ENCODE data around the gene MSI2. TPM values are rescaled to one million over a fixed set of nuclear protein-coding genes. Genes with fewer than 3 reads are reported as not detected.
A peak's percentile ranks its signal among the peaks of the same experiment; 100 is the strongest.

Gene MSI2
- total RNA-seq, 8 experiments from 2014 or later: 33.0 to 114 (median 67.5) TPM

GRCh38 chr17:57691939-57692338 lies 435.6 kb downstream of the MSI2 start:
- WGBS, 10 experiments: 36 to 100% (median 91%) methylated on average over 1 of the region's 1 CpG
- Histone ChIP-seq H3K4me3 (no peak overlapping the region), H3K4me1 (replicated peaks in 1 of 2) (no peaks in the 10 kb centered on the region), H3K27ac (no peak overlapping the region)
- no peak for ATAC-seq (replicated peaks in 6 of 8)
- in situ Hi-C loops (cut with MboI; ENCODE audit: low pct_unique_long_range_greater_than_20kb in 2 of 9, low sequenced_read_pairs in 9 of 9, unreplicated experiment in 9 of 9): no loop called here

GRCh38 chr17:57692770-57693169 lies 436.4 kb downstream of the MSI2 start:
- Histone ChIP-seq H3K27ac (no peak overlapping the region), H3K4me1 (replicated peaks in 1 of 2) (peaks cover 0 to under 1% of the 10 kb centered on the region in 2 donors), H3K4me3 (no peak overlapping the region)
- WGBS, 10 experiments: 7 to 91% (median 67%) methylated on average over 1 of the region's 1 CpG
- in situ Hi-C loops (cut with MboI; ENCODE audit: low pct_unique_long_range_greater_than_20kb in 2 of 9, low sequenced_read_pairs in 9 of 9, unreplicated experiment in 9 of 9): no loop called here
- ATAC-seq (replicated peaks in 6 of 8): no peak

DNA sequence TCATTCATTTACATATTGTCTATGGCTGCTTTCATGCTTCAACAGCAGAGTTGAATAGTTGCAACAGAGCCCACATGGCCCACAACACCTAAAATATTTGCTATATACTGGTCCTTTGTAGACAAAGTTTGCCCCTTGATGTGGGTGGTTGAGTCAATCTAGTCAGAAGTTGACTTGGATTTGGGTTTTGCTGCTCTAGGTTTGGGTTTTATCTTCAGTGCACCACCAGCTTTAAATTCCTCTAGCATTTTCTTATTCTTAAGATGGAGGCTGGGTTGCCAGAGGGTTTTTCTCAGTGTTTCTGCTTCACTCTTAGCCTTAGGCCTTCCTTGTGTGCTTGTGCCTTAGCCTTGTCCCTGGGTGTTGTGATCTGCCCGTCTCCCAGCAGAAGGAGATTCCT lies 437.7 kb downstream of the MSI2 start:
- no peak for ATAC-seq (replicated peaks in 6 of 8)
- H3K27ac ChIP-seq: no peak overlapping the region
- in situ Hi-C loops (cut with MboI; ENCODE audit: low pct_unique_long_range_greater_than_20kb in 2 of 9, low sequenced_read_pairs in 9 of 9, unreplicated experiment in 9 of 9): no loop called here
- no peak overlapping the region for H3K4me3 ChIP-seq
- WGBS, 10 experiments: 20 to 100% (median 67%) methylated on average over 1 of the region's 1 CpG; no CpG with 5 or more reads in 7 of the 10 experiments
- H3K4me1 ChIP-seq (replicated peaks in 1 of 2): peaks cover 9% of the 10 kb centered on the region in 2 donors

DNA sequence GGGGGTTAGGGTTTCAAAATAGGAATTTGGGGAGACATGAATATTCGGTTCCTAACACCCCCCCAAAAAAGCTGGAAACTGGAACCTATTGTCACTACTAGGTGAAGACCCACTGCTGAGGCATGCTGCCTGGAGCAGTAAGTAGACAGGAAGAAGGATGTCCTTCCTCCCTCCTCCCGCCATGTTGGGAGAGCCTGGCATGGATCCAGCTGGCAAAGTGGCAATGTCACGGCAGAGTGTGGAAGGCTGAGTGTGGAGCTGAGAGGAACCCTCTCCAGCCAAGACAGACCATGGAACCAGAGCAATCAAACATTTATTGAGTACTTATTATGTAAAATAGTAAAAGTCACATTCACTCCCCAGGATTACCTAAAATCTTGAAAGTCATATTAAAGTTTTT lies 439.7 kb downstream of the MSI2 start:
- WGBS, 10 experiments: 0 to 100% (median 83%) methylated on average over 1 to 3 of the region's 3 CpGs; no CpG with 5 or more reads in 3 of the 10 experiments
- ATAC-seq (replicated peaks in 6 of 8): no peak
- no peak overlapping the region for H3K4me3 ChIP-seq
- H3K27ac ChIP-seq: no peak overlapping the region
- in situ Hi-C loops (cut with MboI; ENCODE audit: low pct_unique_long_range_greater_than_20kb in 2 of 9, low sequenced_read_pairs in 9 of 9, unreplicated experiment in 9 of 9): no loop called here
- peaks cover 26 to 28% of the 10 kb centered on the region in 2 donors for H3K4me1 ChIP-seq (replicated peaks in 1 of 2)

GRCh38 chr17:57697197-57697596 lies 440.9 kb downstream of the MSI2 start:
- Histone ChIP-seq H3K27ac (no peak overlapping the region), H3K4me3 (no peak overlapping the region), H3K4me1 (replicated peaks in 1 of 2) (peaks cover 27 to 29% of the 10 kb centered on the region in 2 donors)
- ATAC-seq (replicated peaks in 6 of 8): no peak
- in situ Hi-C loops (cut with MboI; ENCODE audit: low pct_unique_long_range_greater_than_20kb in 2 of 9, low sequenced_read_pairs in 9 of 9, unreplicated experiment in 9 of 9): no loop called here
- 41 to 100% (median 83%) methylated on average over 1 to 7 of the region's 7 CpGs; no CpG with 5 or more reads in 3 of the 10 experiments for WGBS, 10 experiments

DNA sequence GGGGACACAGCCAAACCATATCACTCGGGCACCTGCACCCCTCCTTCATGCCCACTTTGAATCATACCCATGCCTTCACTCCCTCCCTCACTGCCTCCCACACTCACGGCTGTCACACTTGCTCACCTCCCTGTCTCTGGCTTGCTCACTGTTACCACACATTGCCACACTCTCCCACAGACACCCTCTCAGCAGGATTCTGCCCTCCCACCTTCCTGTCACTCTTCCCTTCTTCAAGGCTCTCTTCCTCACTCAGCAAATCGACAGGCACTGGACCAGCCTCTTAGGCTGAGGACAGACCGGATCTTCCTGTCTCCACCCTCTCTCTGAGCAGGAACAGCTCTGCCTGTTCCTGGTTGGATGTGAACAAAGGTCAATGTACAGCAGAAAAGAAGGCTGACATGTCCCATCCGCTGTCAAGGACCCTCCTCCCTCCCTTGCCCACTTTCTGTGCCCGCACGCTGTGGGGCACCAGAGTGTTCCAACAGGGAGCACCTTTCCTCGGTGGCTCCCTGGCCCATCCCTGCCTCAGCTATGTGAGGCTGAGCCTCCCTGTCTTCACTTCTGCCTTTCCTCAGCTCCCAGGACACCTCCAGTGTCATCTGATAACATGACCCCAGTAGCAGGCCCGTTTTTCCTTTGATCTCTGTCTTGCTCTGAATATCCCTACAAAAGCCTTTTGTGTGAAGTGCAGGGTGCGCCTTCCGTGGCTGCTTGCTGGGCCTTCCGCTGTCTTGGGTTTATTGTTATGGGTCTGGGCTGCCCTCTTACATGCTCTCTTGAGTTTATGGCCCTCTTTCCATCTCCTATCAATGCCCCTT lies 441.8 kb downstream of the MSI2 start:
- H3K4me3 ChIP-seq: no peak overlapping the region
- in situ Hi-C loops (cut with MboI; ENCODE audit: low pct_unique_long_range_greater_than_20kb in 2 of 9, low sequenced_read_pairs in 9 of 9, unreplicated experiment in 9 of 9): no loop called here
- H3K27ac ChIP-seq: no peak overlapping the region
- peak in 2 of 8 experiments; percentile 13 to 20 for ATAC-seq (replicated peaks in 6 of 8)
- H3K4me1 ChIP-seq (replicated peaks in 1 of 2): peaks cover 27 to 29% of the 10 kb centered on the region in 2 donors
- 27 to 68% (median 53%) methylated on average over 2 to 10 of the region's 12 CpGs; no CpG with 5 or more reads in 1 of the 10 experiments for WGBS, 10 experiments

DNA sequence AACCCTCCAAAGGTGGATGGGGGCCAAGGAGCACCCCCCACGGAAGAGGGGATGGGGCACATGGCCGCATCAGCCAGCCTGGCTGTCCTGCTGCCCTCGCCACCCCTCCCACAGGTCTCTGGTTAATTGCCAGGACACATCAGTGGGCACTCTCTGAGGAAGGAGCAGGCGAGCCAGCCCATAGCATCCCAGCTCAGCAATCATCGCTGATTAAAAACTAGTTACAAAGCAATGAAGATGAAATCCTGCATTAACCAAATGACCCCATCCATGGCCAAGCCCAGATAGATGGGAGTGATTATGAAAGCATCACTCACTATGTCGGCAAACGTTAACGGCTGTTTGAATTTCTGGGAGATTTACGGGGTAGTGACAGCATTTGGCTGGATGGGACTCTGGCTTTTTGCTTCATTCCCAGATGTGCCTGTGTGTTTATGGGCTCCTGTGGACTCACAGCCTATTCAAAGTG lies 443.5 kb downstream of the MSI2 start:
- Histone ChIP-seq H3K4me3 (no peak overlapping the region), H3K4me1 (replicated peaks in 1 of 2) (peaks cover 27 to 29% of the 10 kb centered on the region in 2 donors), H3K27ac (no peak overlapping the region)
- peak; percentile 93 to 97 (median 95) for ATAC-seq (replicated peaks in 6 of 8)
- in situ Hi-C loops (cut with MboI; ENCODE audit: low pct_unique_long_range_greater_than_20kb in 2 of 9, low sequenced_read_pairs in 9 of 9, unreplicated experiment in 9 of 9): no loop called here
- 0 to 54% (median 20%) methylated on average over 1 to 6 of the region's 9 CpGs; no CpG with 5 or more reads in 4 of the 10 experiments for WGBS, 10 experiments

DNA sequence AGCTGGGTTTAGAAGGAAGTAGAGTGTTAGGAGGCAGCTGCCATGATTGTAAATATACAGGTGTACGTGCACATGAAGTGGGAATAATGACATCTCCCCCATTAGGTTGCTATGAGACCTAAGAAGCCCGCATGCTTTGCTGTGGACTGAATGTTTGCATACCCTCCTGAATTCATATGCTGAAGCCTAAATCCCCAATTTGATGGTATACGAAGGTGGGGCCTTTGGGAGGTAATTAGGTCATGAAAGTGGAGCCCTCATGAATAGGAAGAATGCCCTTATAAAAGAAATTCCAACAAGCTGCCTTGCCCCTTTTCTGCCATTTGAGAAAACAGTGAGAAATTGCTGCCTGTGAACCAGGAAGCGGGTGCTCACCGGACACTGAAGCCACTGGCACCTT lies 444.8 kb downstream of the MSI2 start:
- no peak for ATAC-seq (replicated peaks in 6 of 8)
- WGBS, 10 experiments: 37 to 100% (median 75%) methylated on average over 1 to 5 of the region's 5 CpGs; no CpG with 5 or more reads in 1 of the 10 experiments
- in situ Hi-C loops (cut with MboI; ENCODE audit: low pct_unique_long_range_greater_than_20kb in 2 of 9, low sequenced_read_pairs in 9 of 9, unreplicated experiment in 9 of 9): no loop called here

GRCh38 chr17:57703273-57703672 lies 446.9 kb downstream of the MSI2 start:
- WGBS, 10 experiments: 43 to 100% (median 90%) methylated on average over 1 of the region's 1 CpG; no CpG with 5 or more reads in 6 of the 10 experiments
- Histone ChIP-seq H3K4me3 (no peak overlapping the region), H3K27ac (no peak overlapping the region), H3K4me1 (replicated peaks in 1 of 2) (peaks cover 36 to 46% of the 10 kb centered on the region in 2 donors)
- ATAC-seq (replicated peaks in 6 of 8): no peak
- in situ Hi-C loops (cut with MboI; ENCODE audit: low pct_unique_long_range_greater_than_20kb in 2 of 9, low sequenced_read_pairs in 9 of 9, unreplicated experiment in 9 of 9): no loop called here

More for the DNA sequence above, 444.8 kb downstream of the MSI2 start:
- peaks cover 29 to 30% of the 10 kb centered on the region in 2 donors for H3K4me1 ChIP-seq (replicated peaks in 1 of 2)
- no peak overlapping the region for H3K27ac ChIP-seq
- H3K4me3 ChIP-seq: no peak overlapping the region

- Histone ChIP-seq H3K27ac (no peak overlapping the region), H3K4me1 (replicated peaks in 1 of 2) (peaks cover 32 to 43% of the 10 kb centered on the region in 2 donors), H3K4me3 (no peak overlapping the region)
- 88 to 100% (median 100%) methylated on average over 1 of the region's 1 CpG; no CpG with 5 or more reads in 7 of the 10 experiments for WGBS, 10 experiments
- in situ Hi-C loops (cut with MboI; ENCODE audit: low pct_unique_long_range_greater_than_20kb in 2 of 9, low sequenced_read_pairs in 9 of 9, unreplicated experiment in 9 of 9): no loop called here
- ATAC-seq (replicated peaks in 6 of 8): no peak
These were observed 448.1 kb downstream of the MSI2 start for GRCh38 chr17:57704448-57704847.

- peaks cover 16 to 29% of the 10 kb centered on the region in 2 donors for H3K4me1 ChIP-seq (replicated peaks in 1 of 2)
- ATAC-seq (replicated peaks in 6 of 8): no peak
- H3K4me3 ChIP-seq: no peak overlapping the region
- no peak overlapping the region for H3K27ac ChIP-seq
- in situ Hi-C loops (cut with MboI; ENCODE audit: low pct_unique_long_range_greater_than_20kb in 2 of 9, low sequenced_read_pairs in 9 of 9, unreplicated experiment in 9 of 9): no loop called here
- 20 to 71% (median 53%) methylated on average over 1 to 9 of the region's 12 CpGs; no CpG with 5 or more reads in 2 of the 10 experiments for WGBS, 10 experiments
These were observed 449.8 kb downstream of the MSI2 start for GRCh38 chr17:57705921-57706695.

GRCh38 chr17:57706761-57707160 lies 450.4 kb downstream of the MSI2 start:
- Histone ChIP-seq H3K4me1 (replicated peaks in 1 of 2) (peaks cover 16 to 29% of the 10 kb centered on the region in 2 donors), H3K4me3 (no peak overlapping the region), H3K27ac (no peak overlapping the region)
- no peak for ATAC-seq (replicated peaks in 6 of 8)
- WGBS, 10 experiments: 34 to 89% (median 75%) methylated on average over 1 to 6 of the region's 9 CpGs; no CpG with 5 or more reads in 5 of the 10 experiments
- in situ Hi-C loops (cut with MboI; ENCODE audit: low pct_unique_long_range_greater_than_20kb in 2 of 9, low sequenced_read_pairs in 9 of 9, unreplicated experiment in 9 of 9): no loop called here

DNA sequence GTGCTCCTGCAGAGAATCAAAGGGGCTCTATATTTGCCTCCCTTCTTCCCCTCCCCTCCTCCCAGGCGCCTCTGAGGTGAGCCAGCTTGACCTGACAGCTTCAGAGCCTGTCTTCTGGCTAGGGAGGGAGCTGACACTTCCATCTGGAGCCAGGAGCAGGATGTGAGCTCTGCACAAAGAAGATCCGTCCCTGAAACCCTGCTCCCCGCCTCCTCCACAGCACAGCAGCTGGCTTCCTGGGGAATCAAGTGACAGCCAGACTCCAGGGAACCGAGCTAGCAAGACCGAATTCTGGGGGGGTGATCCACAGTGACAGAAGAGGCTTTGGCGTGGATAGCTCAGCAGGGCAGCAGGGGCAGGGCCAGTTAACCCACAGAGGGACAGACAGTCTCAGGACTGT lies 451.6 kb downstream of the MSI2 start:
- peak; percentile 32 to 95 (median 90) for ATAC-seq (replicated peaks in 6 of 8)
- in situ Hi-C loops (cut with MboI; ENCODE audit: low pct_unique_long_range_greater_than_20kb in 2 of 9, low sequenced_read_pairs in 9 of 9, unreplicated experiment in 9 of 9): no loop called here

More for the DNA sequence above, 451.6 kb downstream of the MSI2 start:
- WGBS, 10 experiments: 0 to 40% (median 17%) methylated on average over 1 to 5 of the region's 6 CpGs; no CpG with 5 or more reads in 4 of the 10 experiments
- H3K4me3 ChIP-seq: no peak overlapping the region
- H3K4me1 ChIP-seq (replicated peaks in 1 of 2): peaks cover 16 to 29% of the 10 kb centered on the region in 2 donors
- H3K27ac ChIP-seq: peak overlapping the region; percentile 64 to 65

All from motor neuron (in vitro differentiated cells).